HG02870 (cell line): ENCODE results near the gene OR2W3.
A peak's percentile ranks its signal among the peaks of the same experiment; 100 is the strongest.

Source experiments
- ATAC-seq: cut with Tn5 transposase; IDR thresholded peaks from one replicate; pipeline ENCODE4 v1.9.1; 2021; ENCODE audit warnings: mild to moderate bottlenecking, moderate library complexity; ENCODE audit not compliant: unreplicated experiment

OR2W3 gene

DNA sequence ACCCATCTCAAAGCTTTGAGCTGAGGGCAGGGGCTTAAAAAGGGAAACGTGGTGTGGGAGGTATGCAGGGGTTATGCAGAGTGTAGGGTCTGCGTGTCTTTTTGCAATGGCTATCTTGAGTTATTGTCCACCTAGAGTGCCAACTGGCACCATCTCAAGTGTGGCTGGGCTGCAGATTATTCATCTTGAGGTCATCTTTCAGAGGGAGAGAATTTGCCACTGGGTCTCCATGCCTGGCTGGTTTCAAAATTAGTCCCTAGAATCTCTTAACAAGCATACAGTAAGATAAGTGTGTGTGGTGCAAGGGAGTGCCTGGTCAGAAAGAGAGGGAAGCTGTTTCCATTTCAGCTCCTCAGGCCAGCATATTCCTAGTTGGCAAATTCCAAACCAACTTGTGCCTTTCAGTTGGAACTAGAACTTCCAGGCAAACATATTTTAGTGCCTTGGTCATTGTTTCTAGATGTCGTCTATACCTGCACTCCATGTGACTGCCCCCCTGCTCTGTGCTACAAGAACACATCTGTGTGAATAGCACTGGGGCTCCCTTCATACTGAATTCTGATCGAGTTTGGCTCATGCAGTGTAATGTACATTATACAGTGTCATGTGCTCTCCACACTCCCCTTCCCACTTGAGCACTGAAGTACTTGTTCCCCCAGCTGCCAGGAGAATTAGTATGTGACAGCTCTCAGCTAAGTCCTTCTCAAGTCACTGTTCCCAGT lies 19.7 kb downstream of the OR2W3 start:
- no peak for ATAC-seq

DNA sequence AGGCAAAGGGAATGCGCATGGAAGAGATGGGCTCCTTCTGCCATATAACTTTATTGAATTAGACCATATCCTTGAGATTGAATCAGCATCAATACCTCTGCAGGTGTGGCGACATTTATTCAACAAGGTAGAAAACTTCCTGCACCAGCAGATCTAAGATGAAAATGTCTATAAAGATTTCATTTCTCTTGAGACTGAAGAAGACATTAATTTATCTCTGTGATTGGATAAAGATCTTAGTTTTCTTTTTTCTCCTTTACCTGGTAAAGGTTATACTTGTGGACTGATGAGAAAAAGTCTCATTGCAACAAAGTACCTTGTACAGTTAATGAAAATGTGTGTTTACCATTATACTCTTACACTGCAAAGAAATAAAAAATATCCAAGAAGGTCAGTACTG lies 24.6 kb downstream of the OR2W3 start, which contains the start of gene OR2T8:
TSS of gene OR2T8 (plus strand) at position 301 of the 400 bp plus-strand sequence. CDS start 766 bp downstream, outside the sequence.
- no peak for ATAC-seq

DNA sequence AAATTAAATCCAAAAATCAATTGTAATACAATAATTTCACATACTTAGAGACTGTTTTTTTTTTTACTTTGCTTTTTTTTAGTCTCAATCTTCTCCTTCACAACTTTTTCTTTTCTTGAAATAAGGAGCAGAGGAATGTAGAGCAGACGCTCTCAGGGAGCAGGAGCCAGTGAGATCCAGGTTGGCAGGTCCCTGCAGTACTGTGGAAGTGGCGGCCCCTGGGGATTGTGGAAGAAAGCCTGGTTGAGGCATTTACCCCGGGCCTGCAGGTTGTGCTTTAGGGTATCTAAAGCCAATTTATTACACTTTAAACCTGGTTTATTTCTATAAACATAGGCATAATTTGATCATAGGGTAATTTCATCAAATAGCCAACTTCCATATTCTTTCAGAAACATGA lies 28.6 kb downstream of the OR2W3 start:
- no peak for ATAC-seq

DNA sequence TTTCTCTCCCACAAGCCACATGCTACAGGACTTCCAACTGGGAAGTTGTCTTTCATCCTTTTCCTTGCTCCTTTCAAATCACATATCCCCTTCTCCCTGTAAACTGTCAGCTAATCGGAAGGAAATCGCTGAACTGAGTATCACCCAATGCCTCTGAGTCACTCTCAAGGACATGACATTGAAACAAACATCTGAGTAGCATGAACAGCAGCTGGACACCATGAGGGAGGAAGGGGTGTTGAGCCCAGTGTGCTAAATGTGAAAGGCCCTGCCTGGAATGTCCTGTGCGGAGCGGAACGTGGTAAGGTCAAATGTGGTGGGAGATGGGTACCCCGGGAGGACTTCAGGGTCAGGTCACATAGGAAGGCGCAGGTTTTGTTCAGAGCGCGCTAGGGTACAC lies 29.5 kb downstream of the OR2W3 start, which contains the start of gene OR2AJ1:
TSS of gene OR2AJ1 (plus strand) at position 22 of the 400 bp plus-strand sequence. CDS start 8,880 bp downstream, outside the sequence.
- no peak for ATAC-seq

DNA sequence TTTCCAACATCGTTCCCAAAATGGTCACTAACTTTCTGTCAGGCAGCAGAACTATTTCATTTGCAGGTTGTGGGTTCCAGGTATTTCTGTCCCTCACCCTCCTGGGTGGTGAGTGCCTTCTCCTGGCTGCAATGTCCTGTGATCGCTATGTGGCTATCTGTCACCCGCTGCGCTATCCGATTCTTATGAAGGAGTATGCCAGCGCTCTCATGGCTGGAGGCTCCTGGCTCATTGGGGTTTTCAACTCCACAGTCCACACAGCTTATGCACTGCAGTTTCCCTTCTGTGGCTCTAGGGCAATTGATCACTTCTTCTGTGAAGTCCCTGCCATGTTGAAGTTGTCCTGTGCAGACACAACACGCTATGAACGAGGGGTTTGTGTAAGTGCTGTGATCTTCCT lies 38.6 kb downstream of the OR2W3 start:
- no peak for ATAC-seq

DNA sequence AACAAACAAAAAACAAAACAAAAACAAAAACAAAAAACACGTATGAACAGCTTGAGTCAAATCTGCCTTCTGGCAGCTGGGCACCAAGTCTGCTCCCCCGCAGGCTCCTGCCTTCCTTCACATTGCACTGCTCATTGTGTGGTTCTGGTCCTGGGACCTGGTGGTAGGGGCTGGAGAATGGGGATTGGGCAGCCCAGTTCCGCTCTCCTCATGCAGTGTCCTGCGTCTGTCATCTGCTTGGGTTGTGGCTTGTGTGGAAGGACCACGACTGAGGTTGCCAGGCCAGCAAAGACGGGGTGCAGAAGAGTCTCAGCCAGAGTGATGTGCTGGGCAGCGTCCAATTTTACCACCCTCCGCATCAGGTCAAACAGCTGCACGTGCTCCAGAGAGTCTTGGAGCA lies 40.4 kb downstream of the OR2W3 start:
- ATAC-seq, result no peak

DNA sequence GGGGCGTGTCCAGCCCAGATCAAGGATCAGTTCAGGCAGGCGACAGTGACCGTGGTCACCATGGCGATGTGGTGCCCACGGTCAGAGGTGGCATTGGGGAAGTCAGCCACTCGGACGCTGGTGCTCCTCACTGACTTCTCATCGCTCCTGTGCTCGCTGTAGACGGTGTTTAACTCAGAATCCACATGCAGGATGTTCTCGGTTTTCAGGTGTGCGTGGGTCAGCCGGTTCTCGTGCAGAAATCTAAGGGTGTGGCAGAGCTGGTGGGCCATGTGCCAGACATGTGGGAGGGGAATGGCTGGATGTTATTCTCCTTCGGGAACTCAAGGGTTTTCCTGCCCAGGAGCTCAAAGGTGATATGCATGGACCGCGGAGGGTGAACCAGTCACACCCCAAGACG lies 41.0 kb downstream of the OR2W3 start:
- no peak for ATAC-seq

DNA sequence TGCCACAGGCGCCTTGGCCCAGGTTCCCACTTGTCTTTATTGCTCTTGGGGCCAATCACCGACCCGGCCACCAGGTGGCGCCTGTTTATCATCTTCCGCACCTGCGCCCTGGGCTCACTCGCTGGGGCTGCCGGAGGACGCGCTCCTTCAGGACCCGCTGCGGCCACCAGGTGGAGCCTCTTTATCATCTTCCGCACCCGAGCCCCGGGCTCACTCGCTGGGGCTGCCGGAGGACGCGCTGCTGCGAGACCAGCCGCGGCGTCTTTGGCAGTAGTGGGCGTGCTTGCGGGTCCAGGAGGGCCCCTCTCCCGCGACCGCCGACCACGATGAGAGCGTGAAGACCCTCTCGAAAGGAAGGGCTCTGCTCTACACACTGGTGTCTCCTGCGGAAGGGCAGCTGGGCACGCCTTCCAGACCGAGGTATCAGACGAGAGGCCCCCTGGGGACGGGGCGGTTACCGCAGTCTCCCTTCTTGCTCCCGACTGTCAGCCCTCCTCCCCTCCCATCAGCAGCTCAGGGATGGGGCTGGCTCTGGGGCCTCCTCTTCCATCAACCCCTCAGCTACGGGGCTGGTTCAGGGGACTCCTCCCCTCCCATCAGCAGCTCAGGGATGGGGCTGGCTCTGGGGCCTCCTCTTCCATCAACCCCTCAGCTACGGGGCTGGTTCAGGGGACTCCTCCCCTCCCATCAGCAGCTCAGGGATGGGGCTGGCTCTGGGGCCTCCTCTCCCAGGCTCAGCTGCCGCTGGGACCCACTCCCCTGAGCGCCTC lies 41.8 kb downstream of the OR2W3 start:
- ATAC-seq, result peak; percentile 99

DNA sequence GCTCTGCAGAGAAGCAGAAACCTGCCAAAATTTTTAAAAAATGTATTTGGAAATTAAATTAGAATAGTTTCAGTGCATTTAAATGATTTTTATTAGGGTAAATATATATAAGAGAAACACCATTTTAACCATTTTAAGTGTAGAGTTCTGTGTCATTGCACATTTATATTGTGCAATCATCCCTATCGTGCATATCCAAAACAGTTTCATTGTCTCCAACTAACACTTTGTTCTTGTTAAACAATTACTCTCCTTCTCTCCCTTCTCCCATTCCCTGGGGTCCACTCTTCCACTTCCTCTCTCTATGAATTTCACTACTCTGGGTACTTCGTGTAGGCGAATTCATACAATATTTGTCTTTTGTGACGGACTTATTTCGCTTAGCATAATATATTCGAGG lies 47.2 kb downstream of the OR2W3 start:
- no peak for ATAC-seq
